HL-60/S4 treated with phorbol 12-myristate 13-acetate at 8.2 ng/mL for 4 days and 3 days (cell line): ENCODE measurements around the gene G3BP1.
"Not testable (repeated sequence)": the region's sequence is repeated elsewhere in the genome, so short reads cannot be mapped to it uniquely, and the experiment has no call there.

Experiments used
- in situ Hi-C: fragments of 300-500 bp; cut with MboI; formaldehyde crosslinking; loops from 2 replicates; pipeline ENCODE4 v1.15.0; 2022; ENCODE audit warnings: low sequenced_read_pairs

The G3BP1 gene

GRCh38 chr5:151751593-151751992, 20.2 kb upstream of the G3BP1 start:
- in situ Hi-C loops = no loop called here

DNA sequence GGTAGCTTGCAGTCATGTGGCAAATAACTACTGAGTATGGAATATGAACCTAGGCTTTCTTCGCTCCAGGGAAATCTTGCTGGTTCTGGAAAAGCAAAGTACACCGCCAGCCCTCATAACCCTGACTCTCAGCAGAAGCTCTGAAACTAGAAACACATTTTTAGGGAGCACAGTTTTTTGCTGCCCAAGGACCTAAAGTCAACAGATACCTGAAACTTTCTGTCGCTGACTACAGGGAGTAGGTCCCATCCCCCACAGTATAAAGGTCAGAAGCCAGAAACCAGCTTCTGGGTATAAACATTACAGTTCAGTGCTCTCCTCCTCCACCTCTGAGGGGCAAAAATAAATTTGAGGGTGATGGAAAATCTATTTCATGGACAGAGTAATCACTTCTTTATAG, 16.4 kb upstream of the G3BP1 start:
- in situ Hi-C loops = no loop called here

DNA sequence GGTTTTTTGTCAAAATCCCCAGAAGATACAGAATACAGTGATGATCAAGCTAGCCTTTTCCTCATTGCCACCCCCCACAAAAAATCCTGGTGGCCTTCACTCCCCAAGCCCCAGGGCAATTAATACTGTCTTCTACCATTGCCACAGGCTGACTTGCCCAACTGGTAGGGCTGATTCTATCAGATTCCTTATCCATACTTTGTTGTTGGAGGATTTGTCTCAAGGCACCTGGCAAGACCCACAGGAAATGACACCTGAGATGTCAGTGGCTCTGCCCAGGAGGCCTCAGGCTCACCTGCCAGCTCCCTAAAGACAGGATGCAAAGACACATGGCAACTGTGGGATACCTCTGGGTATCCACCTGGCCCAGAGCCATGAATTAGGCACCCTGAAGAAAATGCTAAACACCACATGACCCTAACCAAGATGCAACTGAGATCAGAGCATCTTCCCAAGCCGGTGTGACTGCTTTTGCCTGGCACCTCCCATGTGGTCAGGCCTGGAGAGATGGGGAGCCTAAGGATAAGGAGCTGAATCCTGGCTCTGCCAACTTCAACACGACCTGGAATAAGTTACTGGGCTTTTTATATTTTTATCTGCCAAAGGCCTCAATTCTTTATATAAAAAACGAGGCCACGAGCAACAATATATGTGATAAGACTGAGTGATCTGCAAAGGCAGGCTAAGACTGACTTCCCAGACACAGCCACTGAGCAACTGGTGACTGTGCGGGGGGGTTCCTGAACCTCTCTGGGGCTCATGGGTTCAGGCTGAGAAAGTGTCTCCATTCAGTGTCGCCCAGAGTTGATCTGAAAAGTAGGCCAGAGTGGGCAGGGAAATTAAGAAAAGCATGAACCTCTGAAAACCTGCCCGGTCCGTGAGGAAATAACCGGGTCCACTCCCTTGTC, 14.3 kb upstream of the G3BP1 start:
- in situ Hi-C loops = no loop called here

DNA sequence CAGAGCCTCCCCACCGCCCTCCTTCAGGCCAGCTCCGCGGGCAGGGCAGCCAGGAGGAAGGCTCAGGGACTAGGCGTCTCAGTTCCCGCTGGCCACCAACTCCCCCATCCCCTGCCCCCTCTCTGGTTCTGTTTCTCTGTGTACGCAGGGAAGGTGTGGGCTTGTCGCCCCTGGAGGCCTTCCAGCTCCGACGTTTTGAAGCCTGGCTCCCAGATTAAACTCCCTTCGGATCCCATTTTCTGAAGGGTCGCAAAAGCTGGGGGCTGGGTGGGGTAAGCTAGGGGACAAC, 13.7 kb upstream of the G3BP1 start:
- in situ Hi-C loops = no loop called here

DNA sequence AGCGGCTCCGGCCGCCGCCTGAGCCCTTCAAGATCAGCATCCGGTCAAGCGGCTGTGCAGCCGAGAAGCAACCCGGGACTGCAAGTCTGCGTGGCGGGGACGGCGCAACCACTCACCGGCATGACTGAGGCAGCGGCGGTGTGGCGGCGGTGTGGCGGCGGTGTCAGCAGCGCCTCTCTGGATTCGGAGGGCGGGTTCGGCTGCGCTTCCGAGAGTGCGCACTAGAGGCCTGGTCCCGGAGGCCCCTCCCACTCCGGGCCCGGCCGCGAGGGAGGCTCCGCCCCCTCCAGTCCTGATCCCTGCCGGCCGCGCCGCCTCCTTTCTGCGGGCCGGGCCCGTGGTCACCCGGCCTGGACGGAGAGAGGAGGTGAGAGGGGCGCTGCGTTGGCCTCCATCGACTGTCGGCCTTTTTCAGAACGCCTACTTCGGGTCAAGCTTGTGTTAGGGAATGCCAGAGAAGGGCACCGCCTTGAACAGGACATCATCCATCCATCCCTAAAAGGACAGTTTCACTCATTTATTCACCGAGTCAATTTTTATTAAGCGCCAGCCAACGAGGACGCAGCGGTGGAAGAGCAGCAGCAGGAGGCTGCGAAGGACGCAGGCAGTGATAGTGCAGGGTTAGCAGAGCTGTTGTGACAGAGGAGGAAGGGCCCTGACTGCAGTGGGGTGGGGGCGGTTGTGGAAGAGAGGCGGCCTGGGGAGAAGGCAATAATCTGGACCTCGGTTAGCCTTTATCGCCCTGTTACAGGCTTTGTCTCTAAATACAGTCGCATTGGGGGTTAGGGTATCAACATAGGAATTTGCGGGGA, 13.1 kb upstream of the G3BP1 start, which contains the start of gene ATOX1:
ATOX1 (minus strand) TSS at position 202 of the 812 bp plus-strand sequence; CDS start at position 122, 80 bp downstream.
- in situ Hi-C loops = no loop called here

DNA sequence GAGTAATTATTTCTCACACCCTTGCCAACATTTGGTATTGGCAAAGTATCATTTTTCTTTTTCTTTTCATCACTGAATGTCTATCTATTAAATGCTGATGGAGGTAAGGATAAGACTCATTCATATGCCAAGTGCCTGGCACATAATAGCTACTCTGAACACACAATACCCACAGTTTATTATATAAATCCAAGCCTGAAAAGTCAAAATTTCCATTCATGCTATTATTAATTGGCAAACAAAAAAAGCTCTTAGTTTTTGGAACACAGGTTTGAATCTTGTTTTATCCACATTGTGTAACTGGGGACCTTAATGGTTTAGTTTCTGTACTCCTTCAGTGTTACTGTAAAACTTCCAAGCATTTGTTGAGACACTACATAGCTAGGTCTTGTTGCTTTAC, 7.0 kb upstream of the G3BP1 start:
- in situ Hi-C loops = no loop called here

- in situ Hi-C loops = no loop called here
Measured at GRCh38 chr5:151766975-151767374, 4.8 kb upstream of the G3BP1 start.

DNA sequence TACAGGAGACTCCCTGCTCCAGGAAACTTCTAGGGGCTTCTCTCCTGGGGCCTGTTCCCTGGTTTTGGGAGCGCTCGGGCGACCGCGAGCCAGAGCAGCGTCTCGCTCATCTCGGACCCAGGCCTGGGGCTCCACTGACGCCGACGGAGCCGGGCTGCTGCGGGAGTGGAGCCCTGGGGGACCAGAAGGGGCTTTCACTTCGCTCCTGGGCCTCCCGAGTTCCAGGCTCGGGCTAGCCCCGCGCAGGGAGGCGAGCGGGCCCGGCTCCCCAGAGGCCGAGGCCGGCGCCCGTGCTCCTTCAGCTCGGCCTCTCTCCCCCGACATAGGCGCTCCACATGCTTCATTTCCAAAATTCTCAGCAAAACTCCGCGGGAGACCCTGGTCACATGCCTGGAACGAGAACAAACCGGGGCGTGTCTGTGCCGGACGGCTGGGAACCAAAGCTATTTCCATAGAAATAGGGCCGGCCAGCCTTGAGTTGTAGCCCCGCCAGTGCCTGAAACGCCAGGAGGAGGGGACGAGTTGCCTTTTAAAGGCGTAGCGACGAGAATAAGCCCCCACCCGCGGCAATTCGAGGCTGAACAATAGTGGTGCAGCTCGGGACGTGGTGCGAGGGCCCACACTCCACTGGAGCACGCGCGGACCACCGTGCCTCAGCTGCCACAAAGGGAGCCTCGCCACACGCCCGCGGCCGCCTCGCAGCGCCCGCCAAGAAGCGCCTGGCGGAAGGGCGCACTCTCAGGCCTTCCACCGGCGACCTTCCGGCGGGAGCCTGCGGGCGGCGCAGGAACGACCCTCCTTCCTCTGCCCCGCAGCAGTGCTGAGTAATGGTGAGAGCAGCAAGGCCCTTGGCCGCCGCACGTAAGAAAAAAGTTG, 1.1 kb upstream of the G3BP1 start:
- in situ Hi-C loops = no loop called here

DNA sequence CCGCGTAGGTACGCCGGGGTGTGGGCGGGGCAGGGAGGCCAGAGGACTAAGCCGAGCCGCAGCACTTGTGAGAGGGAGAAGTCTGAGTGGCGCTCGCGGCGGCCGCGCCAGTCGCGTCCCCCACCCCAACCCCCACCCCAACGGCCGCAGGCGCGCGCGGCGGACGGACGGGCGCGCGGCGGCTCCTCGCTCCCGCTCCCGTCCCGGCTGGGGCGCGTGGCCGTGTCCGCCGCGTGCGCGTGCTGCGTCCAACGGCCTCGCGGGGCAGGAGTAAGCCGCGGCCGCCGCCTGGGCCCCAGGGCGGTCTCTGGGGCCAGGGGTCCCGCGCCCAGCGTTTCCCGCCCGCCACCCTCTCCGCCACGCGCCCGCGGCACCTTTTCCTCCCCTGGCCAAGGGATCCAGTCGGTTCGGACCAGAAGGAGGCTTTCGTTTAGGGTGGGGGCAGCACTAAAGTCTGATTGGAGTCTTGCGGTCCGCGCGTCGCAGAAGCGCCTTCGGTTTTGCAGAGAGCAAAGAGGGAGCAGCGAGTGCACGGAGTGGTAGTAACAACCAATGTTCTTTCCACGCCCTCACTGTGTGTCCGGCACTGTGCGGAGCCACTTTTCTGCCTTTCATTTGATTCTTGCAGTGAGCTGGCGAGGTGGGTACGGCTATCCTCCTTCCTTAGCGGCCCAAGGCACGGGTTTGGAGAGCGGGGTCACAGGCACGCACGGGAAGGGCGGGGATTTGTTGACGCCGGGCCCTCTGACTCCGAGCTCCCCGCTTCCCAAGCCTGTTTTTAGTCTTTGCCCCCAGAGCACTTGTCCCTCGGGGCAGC, 483 bp downstream of the G3BP1 start:
- in situ Hi-C loops = no loop called here

GRCh38 chr5:151772846-151773561, 1.2 kb downstream of the G3BP1 start:
- in situ Hi-C loops = no loop called here

DNA sequence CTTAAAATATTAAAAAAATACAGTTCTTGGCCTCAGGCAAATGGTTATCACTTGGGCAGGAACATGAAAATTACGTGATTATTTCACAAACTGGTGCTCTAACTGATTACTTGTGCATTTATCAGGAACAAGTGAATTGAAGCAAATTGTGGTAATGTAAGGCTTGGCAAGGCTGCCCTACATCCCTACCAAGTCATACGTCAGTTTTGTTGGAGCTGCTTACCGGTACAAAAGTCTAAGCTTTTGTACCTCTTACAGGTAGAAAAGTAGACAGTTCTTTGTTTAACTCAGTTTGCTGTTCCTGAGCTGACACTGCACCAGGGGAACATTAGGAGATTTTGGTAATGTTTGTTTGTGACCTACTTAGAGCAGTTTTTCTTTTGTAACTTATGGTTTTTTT, 2.2 kb downstream of the G3BP1 start:
- in situ Hi-C loops = no loop called here

GRCh38 chr5:151775025-151775606, 3.4 kb downstream of the G3BP1 start:
- in situ Hi-C loops = no loop called here

DNA sequence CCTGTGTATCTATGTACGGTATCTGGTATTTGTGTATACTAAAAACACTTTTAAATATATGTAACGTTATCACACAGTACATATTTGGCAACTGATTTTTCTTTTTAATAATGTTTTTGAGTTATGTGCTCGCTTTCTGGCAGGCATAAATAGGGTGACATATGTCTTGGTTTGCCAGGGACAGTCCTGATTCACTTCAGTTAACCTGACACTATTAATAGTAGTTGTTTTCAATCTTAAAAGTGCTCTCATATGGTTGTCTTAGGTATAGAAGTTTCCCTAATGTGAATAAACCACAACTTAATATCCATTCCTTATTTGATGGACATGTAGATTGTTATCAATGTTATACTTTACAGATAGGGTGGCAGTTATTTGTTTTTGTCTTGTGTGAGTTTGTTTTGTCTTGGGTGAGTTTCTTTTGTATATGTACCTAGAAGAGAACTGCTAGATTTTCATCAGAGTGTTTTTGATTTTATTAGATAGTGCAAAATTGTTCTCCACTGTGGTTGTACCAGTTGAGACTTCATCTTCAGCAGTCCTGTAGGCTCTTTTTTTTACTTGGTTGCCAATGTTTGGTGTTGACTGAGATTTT, 7.9 kb downstream of the G3BP1 start:
- in situ Hi-C loops = no loop called here

GRCh38 chr5:151780348-151780747, 8.6 kb downstream of the G3BP1 start:
- in situ Hi-C loops = no loop called here

- in situ Hi-C loops = no loop called here
Measured at GRCh38 chr5:151781201-151781600, 9.4 kb downstream of the G3BP1 start.

DNA sequence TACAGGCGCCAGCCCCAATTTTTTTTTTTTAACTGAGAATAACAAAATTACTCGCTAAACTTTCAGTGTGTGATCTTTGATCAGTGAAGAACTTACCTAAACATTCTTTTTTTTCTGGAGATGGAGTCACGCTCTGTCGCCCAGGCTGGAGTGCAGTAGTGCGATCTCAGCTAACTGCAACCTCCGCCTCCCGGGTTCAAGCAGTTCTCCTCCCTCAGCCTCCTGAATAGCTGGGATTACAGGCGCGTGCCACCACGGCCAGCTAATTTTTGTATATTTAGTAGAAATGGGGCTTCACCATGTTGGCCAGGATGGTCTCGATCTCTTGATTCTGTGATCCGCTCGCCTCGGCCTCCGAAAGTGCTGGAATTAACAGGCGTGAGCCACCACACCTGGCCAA, 11.9 kb downstream of the G3BP1 start:
- in situ Hi-C loops = not testable (repeated sequence)

- in situ Hi-C loops = no loop called here
Measured at GRCh38 chr5:151784141-151784540, 12.4 kb downstream of the G3BP1 start.

- in situ Hi-C loops = no loop called here
Measured at GRCh38 chr5:151786468-151786867, 14.7 kb downstream of the G3BP1 start.

DNA sequence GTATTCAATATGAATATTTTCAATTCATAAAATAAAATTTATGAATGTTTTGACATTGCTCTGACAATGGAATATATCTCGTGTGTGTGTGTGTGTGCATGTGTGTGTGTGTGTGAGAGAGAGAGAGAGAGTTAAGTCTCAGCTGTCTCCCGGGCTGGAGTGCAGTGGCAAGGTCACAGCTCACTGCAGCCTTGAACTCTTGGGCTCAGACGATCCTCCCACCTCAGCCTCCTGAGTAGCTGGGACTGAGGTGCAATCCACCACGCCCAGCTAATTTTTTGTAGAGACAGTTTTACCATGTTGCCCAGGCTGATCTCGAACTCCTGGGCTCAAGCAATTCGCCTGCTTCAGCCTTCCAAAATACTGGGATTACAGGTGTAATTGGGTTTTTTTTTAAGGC, 16.1 kb downstream of the G3BP1 start:
- in situ Hi-C loops = no loop called here
